Astrocyte of the hippocampus (primary cell): ENCODE measurements around the gene NME5.

ENCODE experiments used
- DNase-seq: peaks from one replicate; pipeline ENCODE4 v3.0.0; 2011; ENCODE audit warnings: low read depth, low spot score

The NME5 gene

DNA sequence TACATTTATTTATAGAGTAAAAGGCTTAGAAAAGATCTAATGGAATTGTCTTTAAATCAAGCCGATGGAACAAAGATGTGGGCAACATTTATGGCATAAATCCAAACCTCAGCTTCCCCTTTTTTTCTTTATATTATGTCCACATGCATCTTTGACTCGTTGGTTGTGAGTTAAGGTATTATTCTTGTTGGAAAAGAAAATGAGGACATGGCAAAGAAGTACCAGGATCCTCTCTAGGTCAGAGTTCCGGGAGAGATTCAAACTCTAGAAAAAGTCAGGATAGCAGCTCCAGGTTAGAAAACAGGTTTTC, 508 bp upstream of the NME5 start:
- DNase-seq = no peak

DNA sequence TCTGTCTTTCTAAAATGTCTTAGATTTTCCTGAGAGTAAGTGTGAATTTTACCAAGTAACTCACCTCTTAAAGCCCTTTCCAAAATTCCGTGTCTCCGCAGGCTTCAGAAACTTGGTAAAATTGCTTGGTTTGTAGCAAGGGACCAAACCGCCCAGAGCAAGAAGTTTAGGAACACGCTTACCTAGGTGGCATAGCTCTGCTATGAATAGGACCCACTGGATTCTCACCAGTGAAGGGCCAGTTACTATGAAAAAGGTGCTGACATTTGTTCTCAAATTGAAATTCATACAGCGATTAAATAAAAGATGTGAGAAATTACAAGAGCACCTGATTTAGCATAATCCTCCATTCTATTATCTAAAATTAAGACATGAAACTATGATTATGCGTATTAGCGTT, 6.7 kb downstream of the NME5 start:
- no peak for DNase-seq

DNA sequence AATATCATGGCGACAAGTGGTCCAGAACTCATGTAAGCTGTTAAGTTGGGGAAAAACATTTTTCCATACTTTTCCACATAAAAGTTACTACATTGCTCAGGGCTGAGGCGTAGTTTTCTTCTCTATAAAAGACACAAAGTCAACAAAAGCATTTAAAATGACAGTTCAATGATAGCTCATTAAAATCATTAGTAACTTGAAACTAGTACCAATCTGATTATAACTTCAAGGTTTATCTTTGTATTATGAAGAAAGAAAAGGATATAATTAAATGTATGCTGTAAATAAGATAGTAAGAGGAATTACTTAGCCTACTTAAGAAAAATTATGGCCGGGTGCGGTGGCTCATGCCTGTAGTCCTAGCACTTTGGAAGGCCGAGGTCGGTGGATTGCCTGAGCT, 9.9 kb downstream of the NME5 start:
- DNase-seq = no peak

DNA sequence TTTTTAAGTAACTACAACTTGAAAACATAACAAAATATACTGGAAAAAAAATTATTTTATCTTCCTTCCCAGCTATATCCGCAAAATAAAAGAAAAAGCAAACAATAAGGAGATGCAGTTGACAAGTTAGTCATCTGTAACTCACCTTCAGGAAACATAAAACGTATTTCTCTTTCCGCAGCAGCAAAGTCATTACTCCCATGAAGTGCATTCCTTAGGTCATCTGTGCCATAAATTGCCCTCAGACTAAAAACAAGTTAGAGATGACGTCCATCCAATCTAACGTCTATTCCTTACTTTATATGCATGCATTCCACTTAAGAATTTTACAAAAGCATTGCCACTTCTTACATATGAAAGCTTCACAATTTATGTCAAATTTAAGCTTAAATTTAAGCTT, 10.9 kb downstream of the NME5 start:
- no peak for DNase-seq

DNA sequence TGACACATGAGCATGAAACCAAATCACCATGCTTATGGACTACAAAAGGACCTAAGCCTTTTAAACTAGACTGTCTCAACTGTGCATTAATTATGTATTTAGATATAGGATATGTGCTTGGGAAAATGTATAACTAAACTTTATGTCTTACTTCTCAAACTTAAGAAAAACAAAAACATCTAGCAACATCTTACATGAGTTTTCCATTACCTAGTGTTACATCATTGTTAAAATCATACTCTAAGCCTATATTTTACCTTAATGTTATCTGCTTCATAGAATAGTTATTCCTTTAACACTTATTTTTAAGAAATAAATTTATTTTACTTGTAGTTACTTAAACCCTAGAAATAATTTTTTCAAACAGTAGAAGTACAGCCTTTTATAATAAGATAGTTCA, 24.0 kb downstream of the NME5 start:
- DNase-seq = no peak

DNA sequence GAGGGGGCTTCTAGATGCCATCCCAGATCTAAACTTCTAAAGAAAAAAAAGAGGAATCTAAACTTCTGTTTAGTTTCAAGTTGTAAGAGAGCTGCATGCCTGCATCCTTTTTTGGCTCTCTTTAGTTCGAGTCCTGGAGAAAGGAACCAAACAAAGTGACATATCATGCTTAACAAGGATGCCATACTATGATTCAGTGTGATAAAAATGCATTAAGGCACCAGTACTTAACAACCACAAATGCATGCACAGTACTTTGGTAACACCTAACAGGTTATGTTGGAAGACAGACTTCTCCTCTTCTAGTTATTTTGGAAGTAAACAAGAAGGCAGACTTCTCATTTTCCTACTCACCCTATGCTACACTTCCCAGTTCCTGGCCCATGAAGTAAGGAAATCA, 27.3 kb downstream of the NME5 start:
- DNase-seq = peak; percentile 69

DNA sequence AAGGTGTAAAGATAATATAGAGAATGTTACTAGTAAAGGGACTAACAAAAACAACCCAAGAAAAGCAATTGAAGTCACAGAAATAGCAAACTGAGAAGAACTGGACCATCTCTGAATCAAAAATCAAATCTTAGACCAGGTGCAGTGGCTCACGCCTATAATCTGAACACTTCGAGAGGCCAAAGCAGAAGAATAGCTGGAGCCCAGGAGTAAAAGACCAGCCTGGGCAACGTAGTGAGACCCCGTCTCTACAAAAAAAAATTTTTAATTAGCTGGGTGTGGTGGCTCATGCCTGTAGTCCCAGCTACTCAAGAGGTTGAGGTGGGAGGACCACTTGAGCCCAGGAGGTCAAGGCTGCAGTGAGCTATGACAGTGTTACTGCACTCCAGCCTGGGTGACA, 28.0 kb downstream of the NME5 start:
- DNase-seq = no peak

DNA sequence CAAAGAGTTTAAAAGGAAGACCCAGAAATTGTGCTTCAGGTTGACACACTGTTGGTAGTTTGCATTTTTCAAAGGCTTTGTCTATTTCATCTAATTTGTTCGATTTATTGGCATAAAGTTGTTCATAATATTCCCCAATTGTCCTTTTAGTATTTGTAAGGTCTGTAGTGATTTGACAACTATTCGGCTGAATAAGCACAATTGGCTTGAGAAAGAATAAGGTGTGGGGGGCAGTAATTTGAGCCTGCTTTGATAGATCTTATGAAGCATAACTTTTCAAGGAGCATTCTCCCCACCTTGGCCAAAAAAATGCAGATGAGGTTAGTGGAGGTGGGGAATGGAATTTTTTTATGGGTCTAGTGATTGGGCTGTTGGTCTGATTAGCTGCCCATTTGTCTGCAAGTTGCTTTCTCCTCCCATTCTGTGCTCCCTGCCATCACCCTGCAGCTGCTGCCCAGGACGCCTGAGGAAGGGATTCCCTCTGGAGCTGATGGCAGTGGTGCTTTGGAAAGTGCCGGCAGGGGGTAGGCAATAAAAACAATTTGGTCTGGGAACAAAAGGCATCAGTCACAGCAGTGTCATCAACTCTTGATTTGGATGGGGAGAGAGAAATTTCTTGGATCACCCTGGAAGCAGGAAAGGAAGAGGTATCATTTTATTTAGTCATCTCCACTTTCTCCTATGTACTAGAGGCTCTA, 28.8 kb downstream of the NME5 start:
- peak; percentile 39 for DNase-seq

DNA sequence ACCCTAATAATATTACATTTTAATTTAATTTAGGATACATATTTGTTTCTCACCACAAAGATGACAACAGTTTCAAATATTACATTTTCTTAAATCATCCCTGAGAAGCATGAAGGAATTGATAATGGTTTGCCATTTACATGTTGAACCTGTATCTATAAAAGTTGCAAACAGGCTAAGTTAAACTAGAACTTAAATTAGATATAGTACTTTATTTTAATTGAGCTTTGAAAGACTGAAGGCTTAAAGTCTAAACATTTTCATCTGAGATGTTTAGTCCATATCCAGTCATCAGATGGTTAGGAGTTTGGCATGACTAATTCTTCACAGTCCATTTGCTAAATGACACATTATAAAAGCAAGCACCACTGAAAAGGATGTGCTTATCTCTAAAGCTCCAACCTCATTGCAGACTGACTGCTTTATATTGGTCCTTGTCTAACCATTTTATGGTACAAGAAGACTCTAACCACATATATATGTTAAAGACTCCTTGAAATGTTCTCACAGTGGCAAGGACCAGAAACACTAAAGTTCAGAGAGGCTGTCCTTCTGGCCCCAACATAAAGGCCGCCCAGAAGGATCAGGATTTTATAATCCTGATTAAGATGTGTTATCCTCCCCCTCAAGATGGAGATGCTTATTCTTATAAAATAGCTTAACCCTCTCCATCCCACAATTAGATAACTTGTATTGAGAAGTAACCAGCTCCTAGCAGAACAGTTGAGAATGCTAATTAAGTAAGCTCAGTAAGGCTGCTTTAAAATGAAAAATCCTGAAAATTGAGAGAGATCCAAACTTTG, 29.6 kb downstream of the NME5 start:
- DNase-seq = peak; percentile 20

DNA sequence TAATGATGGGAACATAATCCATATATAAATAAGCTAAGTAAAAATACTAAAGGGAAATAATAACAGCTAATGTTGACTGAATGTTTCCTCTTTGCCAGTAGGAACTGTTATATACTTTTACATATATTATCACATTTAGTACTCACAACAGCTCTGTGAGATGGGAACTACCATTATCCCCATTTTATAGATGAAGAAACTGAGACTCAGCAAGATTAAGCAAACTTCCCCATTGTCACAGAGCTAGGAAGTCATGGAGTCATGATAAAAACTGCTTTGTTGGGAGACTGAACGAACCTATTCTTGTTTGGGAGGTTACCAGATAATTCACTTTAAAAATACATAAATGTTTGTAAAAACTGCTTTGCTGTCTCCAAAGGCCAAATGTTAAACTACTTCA, 32.0 kb downstream of the NME5 start:
- no peak for DNase-seq

DNA sequence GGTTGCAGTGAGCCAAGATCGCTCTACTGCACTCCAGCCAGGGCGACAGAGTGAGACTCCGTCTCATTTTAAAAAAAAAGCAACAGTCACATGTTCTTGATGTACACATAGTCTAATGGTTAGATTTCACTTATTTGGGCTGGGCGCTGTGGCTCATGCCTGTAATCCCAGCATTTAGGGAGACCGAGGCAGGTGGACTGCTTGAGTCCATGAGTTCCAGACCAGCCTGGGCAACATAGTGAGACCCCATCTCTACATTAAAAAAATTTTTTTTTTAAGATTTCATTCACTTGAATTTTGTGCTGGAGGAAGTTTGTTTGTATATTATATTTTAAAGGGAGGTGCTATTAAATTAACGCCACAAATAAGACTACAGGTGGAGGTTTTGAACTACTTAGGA, 33.5 kb downstream of the NME5 start:
- DNase-seq = no peak

DNA sequence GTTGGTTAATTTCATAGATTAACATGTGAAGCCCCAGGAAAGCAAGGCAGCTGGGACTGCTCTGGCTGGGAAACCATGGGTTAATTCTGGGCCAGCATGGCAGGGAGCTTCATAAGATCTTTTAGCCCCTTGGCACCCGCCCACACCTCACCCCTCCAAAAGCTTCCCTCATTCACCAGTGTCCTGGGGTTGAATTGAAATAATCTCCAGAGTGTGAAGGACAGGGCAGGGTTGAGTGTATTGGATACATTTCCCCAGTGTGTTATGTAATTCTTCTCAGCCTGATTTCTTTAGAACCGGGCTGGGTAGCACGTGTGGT, 36.0 kb downstream of the NME5 start:
- DNase-seq = no peak

DNA sequence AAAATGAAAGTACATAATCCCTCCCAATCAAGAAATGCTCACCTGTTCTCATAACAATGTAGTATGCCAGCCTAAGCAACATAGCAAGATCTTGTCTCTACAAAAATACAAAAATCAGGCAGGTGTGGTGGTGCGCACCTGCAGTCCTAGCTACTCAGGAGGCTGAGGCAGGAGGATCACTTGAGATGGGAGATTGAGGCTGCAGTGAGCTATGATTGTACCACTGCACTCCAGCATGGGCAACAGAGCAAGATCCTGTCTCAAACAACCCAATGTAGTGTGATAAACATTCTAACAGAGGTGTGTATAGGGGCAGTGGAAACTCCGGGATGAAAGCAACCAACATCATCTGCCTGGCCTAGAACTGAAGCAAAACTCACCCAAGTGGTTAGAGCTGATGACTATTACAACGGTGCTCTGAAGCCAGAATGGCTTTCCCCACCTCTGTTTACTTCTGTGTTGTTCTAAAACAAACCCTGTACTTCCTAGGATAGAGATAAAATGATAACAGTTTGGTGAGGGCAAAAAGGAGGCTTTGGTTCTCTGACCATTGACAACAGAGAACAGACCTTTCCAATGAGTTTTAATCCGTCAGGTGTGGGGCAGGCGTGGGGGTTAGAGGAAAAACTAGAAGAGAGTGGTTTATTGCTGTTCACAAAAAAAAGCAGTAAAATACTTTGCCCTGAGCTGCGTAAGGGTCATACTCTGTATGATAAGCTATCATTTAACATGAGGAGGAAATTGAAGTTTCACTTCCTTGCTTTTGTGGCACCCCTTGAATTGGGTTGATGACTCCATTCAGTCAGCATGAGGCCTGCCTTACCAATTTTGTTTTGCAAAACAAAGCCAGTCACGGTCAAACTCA, 36.5 kb downstream of the NME5 start:
- DNase-seq = no peak

DNA sequence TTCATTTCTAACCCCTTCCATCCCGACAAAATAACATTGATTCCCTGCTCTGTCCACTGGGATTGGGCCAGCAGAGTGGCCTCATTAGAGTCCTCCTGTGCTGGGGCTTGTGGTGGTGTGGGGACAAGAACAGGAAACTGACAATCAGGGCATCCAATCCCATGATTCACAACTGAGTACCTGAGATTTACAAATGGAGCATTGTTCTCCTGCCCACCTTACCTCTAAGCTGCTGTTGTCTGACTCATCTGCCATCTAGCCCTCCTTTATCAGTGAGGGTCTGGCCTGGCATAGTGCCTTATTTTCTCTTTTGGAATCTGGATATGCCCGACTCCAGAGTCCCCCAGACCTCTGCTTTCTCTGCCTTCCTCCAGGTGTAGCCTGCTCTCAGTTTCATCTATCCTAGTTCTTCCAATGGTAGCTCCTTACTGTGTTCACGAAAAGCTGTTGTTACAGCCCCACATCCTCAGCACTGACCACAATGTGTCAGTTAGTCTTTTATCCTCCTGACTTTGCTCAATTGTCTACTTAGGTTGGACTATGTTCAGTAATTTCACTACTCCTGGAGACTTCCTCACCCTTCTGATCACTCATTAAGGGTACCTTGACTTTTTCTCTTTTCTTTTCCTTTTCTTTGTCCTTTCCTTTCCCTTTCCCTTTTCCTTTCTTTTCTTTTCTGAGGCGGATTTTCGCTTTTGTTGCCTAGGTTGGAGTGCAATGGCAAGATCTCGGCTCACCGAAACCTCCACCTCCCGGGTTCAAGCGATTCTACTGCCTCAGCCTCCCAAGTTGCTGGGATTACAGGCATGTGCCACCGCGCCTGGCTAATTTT, 42.0 kb downstream of the NME5 start:
- DNase-seq = no peak

DNA sequence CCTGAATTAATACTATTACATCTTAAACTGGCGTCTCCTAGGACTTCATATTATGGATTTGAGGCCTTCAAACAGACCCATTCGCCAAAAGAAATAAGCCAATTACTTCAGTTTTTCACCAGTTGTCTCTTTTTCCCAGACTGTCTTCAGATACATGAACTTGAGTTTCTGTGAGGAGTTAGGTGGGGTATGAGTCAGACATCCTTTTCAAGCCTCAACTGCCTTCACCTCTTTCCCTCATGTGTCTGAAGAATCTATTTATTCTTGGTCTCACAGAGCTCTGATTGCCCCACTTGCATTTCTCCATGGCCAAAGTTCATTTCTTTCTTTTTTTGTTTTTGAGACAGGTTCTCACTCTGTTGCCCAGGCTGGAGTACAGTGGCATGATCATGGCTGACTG, 42.9 kb downstream of the NME5 start:
- DNase-seq = no peak

DNA sequence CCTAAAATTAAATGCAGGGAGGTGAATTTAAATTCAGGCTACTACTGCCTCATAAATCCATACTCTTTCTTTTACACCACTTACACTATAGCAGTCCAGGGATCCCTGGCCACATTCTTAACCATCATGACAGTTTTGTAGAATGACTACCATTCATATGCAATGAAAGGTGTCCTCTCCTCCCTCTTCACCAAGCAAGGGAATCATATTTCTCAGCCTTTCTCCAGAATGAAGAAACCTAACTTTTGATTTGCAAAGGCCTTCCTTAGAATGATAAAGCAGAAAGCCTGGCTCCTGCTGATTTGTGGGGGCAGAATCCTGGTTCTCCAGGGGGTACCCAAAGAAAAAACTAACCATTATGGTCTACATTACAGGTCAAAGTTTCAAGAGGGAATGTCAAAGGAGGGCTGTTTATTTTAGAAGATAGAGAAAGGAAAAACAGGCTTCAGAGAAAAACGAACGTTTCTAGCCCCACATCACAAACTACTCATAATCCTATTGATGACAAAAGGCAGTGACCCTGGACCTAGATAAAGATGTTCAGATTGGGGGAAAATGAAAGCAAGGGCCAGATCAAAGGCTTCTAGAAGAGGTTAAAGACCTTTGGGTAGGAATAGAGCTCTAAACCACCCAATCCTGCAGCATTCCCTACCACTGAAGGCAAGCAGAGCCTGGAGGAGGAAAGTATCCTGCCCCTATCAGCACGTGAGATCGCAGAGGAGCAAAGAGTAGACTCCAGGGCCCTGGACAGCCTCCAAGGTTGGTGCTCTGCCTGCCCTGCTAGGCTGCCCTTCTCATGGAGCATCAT, 43.9 kb downstream of the NME5 start:
- no peak for DNase-seq

DNA sequence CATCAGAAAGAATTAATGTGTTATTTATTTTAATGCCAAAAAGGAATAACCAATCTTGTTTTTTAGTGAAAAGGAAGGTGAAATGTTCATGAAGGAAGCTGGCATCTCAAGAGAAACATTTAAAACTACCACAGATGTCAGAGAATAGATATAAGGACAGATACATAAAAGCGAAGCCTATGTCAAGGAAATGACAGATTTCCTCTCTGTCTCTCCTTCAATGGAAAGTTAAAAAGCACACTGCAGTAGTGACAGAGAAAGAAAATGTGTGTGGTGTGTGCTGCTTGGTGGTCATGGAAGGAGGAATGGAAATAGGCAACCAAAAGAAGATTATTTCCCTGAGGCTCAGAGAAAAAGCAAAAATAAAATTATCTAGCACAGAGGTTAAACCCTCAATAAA, 46.2 kb downstream of the NME5 start:
- no peak for DNase-seq

DNA sequence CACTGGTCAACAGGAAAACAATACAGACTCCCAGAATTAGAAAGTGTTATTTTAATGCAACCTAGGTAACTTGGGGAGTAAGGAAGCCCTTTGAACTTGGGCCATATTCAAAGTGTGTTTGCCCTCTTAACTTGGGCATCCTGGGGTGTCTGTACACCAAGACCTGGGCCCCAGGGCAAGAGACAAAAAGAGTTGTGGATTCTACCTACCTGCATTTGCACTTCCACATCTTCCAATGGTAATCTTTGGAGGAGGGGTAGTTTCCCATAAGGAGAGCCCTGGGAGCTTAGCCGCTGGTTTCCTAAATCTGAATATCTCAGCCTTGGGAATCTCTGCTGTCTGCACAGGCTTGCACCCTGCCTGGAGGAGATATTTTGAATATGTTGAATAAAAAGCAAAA, 46.9 kb downstream of the NME5 start:
- DNase-seq = no peak

DNA sequence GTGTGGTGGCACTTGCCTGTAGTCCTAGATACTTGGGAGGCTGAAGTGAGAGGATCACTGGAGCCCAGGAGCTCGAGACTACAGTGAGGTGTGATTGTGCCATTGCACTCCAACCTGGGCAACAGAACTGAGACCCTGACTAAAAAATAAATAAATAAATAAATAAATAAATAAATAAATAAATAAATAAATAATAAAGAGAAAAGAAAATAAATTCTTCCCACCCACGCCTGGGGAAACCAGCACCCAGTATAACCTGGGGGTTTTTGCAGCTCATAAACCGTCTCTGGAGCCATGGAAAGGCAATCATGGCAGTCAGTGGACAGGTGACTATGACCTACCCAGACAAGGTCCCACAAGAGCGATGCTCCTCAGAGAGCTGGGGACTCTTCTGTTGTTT, 47.5 kb downstream of the NME5 start:
- no peak for DNase-seq

DNA sequence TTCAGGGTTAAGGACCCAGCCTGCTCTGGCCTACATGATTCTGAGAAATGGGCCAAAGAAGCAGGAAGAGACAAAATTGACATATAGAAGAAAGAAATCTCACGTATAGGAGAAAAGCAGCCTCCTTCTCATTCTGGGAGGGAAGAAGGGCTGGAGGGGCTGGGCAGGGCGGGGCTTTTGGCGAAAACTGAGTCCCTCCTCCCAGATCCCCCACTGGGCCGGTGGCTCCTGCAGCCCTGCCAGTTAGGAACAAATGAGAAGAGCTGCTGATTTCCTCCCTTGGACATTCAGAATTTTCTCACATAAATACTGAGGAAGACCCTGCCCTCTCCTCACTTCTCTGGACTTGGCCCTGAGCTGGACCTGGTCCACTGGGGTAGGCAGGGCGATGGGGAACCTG, 55.5 kb downstream of the NME5 start, which contains the start of gene WNT8A:
Gene WNT8A, plus strand, starts transcription at position 332 of the 400 bp plus-strand sequence. CDS start 95 bp downstream, outside the sequence.
- no peak for DNase-seq

DNA sequence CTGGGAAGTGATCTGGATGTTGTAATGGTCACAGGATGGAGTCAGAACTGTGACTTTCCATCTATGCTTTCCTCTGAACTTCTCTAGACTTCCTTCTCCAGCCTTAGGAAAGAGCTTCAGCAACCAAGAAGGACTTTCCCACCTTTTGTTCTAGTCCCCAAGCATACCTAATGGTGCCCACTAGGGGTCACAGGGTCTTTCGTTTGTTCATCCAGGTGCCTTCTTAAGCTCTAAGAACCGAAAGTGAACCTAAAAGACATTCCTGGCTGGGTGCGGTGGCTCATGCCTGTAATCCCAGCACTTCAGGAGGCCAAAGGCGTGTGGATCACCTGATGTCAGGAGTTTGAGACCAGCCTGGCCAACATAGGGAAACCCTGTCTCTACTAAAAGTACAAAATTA, 57.2 kb downstream of the NME5 start:
- DNase-seq = no peak
